IPS DF 4.7 (cell line): ENCODE results near the gene ADAMTS17.
"Not testable (repeated sequence)": the region's sequence is repeated elsewhere in the genome, so short reads cannot be mapped to it uniquely, and the experiment has no call there.

ENCODE experiments used
- DNase-seq: peaks from one replicate; pipeline ENCODE4 v3.0.0-alpha.2; 2013; ENCODE audit warnings: low spot score; ENCODE audit errors: extremely low read depth

Gene ADAMTS17

GRCh38 chr15:99957642-99958013 lies 384.1 kb downstream of the ADAMTS17 start:
- no peak for DNase-seq

GRCh38 chr15:99956820-99957641 lies 384.7 kb downstream of the ADAMTS17 start:
- DNase-seq: no peak

- no peak for DNase-seq
Measured at GRCh38 chr15:99956022-99956775, 385.6 kb downstream of the ADAMTS17 start.

- DNase-seq: no peak
Measured at GRCh38 chr15:99955532-99955931, 386.2 kb downstream of the ADAMTS17 start.

- DNase-seq: no peak
Measured at GRCh38 chr15:99955181-99955525, 386.6 kb downstream of the ADAMTS17 start.

- DNase-seq: no peak
Measured at GRCh38 chr15:99954361-99955180, 387.2 kb downstream of the ADAMTS17 start.

GRCh38 chr15:99953886-99954285 lies 387.9 kb downstream of the ADAMTS17 start:
- no peak for DNase-seq

- no peak for DNase-seq
Measured at GRCh38 chr15:99951511-99951910, 390.3 kb downstream of the ADAMTS17 start.

- DNase-seq: no peak
Measured at GRCh38 chr15:99944131-99944530, 397.6 kb downstream of the ADAMTS17 start.

- DNase-seq: no peak
Measured at GRCh38 chr15:99943466-99943865, 398.3 kb downstream of the ADAMTS17 start.

GRCh38 chr15:99932676-99933402 lies 408.9 kb downstream of the ADAMTS17 start:
- DNase-seq: no peak

- DNase-seq: no peak
Measured at GRCh38 chr15:99931703-99932603, 409.8 kb downstream of the ADAMTS17 start.

- DNase-seq: no peak
Measured at GRCh38 chr15:99930696-99931095, 411.1 kb downstream of the ADAMTS17 start.

- DNase-seq: no peak
Measured at GRCh38 chr15:99929266-99929665, 412.5 kb downstream of the ADAMTS17 start.

GRCh38 chr15:99928429-99928981 lies 413.3 kb downstream of the ADAMTS17 start:
- no peak for DNase-seq

GRCh38 chr15:99926532-99926931 lies 415.2 kb downstream of the ADAMTS17 start:
- DNase-seq: not testable (repeated sequence)

GRCh38 chr15:99925661-99926461 lies 415.9 kb downstream of the ADAMTS17 start:
- no peak for DNase-seq

GRCh38 chr15:99923711-99924110 lies 418.1 kb downstream of the ADAMTS17 start:
- no peak for DNase-seq
